Activated effector memory CD4-positive, alpha-beta T cell treated with Interleukin-2 at 50 U/mL for 16 hours (primary cell): Measurements from ENCODE around the gene PWP2.
A peak's percentile ranks its signal among the peaks of the same experiment; 100 is the strongest.
"Not testable (repeated sequence)": the region's sequence is repeated elsewhere in the genome, so short reads cannot be mapped to it uniquely, and the experiment has no call there.

Experiments used
- DNase-seq: peaks from one replicate; pipeline ENCODE4 v3.0.0-alpha.2; 2020

PWP2 gene

DNA sequence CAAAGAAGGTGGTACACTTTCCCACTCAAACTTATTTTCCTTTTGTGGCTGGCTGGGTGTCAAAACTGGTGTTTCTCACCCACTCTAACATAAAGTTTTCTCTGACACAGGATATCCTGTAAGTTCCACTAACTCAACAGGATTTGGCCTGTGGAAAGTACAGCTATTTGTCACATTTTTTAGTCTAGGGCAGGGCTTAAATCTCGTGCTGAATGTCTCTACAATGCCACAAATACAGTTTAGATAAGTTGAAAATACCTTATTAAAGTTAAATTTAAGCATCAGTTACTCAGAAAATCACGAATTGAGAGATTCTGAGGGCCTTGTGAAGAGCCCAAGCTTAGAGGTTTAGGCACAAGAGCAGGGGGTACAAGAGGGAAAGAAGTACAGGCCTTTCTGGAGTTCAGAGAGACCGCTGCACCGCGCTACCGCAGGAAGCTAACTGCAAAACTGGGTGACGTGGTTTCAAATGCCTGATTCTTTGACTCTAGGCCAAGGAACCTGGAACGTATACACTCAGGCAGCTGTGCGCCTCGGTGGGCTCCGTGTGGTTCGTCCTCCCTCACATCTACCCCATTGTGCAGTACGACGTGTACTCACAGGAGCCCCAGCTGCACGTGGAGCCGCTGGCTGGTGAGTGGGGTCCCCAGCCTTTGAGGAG, 23.4 kb upstream of the PWP2 start:
- DNase-seq = peak; percentile 52

DNA sequence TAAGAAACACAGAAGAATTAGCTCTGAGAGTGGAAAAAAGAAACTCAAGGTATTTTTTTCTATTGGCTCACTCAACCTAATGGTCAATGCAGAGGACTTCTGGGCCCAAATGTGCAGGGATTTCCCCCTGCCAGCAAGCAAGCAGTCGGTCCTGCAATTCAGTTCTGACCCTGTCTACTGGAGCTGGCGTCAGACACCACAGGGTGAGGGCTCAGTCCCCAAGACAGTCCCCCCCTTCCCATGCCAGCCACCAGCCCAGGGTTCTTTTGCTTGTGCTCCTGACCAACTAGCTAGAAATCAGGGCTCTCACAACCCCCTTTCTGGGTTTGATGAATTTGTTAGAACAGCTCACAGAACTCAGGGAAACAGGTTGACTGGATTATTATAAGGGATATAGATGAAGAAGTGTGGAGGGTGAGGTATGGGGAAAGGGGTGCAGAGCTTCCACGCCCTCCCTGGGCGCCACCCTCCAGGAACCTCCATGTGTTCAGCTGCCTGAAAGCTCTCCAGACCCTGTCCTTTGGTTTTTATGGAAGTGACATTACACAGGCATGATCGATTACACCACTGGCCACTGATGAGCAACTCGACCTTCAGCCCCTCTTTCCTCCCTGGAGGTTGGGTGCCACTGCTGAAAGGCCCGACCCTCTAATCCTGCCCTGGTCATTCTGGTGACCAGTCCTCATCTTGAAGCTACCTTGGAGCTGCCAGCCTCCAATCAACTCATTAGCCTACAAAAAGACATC, 22.5 kb upstream of the PWP2 start:
- DNase-seq = no peak

DNA sequence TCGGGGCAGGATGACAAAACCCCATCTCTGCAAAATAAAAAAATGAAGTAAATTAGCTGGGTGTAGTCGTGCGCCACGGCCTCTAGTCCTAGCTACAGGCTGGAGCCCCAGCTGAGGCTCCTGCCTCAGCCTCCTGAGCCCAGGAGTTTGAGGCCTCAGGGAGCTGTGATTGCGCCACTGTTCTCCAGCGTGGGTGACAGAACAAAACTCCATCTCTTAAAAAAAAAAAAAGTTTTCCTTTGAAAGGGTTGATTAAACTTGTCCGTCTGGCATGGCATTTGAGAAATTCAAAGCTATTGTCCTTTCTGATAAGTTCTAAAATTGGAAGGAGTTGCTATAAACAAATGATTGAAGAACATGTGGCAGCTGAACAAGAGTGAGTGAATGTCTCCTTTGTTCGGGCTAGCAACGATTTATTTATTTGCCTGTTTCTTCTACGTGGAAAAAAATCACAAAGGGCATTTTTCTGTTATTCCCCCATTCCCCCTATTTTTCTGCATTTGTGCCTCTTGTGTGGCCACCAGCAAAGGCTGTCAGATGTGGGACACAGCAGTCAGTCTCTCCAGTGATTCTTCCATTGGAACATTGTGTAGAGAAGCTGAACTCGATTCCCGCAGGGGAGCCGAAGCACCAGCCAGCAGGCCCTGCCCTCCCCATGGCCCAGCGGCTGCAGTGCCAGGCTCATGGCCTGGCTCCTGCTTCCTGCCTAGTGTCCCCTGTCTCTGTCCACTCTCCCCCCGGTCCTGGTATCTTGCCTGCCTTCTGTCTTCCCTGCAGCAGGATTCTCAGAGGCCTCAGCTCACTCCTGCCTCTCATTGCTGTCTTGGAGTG, 21.5 kb upstream of the PWP2 start:
- no peak for DNase-seq

DNA sequence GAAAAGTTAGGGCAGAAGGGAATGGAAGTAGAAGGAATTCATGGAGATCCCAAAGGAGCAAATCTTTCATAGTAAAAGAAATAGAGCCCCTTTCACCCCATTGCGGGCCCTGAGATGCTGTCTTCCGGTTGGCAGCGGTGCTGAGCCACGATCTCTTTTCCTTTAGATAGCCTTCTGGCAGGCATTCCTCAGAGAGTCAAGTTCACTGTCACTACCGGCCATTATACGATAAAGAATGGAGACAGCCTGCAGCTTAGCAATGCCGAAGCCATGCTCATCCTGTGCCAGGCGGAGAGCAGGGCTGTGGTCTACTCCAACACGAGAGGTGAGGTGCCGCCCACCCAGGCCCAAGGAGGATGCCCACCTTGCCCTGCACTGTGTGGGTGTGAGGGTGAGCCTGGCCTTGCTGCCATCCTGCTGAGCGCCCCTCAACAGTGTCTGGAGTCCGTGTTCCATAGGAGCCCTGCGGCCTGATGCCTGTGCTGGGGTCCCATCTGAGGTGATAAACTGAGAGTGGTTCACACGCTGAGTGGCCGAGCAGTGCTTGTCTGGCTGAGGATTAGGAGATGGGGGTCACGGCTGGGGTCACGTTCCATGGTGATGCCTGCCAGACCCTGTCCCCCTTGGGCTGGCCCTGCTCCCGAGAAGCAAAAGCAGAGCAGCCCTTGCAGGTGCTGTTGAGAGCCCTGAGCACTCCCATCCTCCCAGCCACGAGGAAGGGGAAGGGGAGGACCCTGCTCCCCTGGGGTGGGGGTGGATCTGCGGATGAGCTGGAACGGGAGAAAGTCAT, 20.4 kb upstream of the PWP2 start:
- no peak for DNase-seq

DNA sequence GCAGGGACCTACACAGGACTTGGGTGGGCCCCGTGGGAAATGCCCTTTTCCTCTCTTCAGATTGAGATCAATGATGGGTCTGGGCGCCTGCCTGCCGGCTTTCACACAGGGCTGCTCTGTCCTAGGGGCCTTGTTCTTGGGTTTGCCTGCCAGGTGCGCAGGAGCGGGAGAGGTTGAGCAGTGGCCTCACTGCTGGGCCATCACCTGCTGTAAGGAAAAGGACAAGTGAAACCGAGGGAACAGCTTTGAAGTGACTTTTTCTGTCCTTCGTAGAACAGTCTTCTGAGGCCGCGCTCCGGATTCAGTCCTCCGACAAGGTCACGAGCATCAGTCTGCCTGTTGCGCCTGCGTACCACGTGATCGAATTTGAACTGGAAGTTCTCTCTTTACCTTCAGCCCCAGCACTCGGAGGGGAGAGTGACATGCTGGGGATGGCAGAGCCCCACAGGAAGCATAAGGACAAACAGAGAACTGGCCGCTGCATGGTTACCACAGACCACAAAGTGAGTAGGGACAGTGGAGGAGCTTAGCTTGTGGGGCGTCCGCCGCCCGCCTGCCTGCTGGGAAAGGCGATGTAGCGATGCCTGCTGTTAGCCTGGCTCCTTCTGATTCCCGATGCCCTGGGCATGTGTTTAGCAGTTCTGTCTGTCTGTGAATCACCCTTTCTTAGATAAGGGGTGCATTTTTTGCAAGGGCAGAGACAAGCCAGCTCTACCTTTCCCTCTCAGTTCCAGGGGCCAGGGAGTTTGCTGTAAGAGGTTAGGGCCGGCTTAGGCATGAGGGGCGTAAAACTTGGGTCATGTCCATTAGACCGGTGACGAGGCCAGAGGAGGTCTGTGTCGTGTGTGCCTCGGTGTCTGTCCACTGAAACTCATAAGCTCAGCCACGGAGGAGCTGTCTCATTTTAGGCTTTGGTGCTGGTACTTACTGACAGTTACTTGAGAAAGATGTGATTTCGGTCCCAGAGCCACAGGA, 19.5 kb upstream of the PWP2 start:
- no peak for DNase-seq

DNA sequence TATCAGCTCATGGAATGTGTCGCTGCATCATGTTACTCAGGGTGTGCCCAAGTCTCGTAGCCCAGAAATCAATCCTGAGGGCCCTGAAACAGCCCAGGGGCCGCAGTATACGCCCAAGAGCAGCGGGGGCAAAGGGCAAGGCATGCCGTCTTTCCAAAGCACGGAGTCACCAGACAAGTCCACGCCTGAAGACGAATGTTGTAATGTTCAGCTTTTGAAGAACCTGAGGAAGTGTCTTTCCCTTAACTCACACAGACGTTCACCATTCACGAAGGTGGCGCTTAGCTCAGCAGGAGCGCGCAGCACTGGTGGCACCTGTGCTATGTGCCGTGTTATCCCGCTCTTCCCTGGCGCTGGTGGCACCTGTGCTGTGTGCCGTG, 18.8 kb upstream of the PWP2 start:
- DNase-seq = no peak

DNA sequence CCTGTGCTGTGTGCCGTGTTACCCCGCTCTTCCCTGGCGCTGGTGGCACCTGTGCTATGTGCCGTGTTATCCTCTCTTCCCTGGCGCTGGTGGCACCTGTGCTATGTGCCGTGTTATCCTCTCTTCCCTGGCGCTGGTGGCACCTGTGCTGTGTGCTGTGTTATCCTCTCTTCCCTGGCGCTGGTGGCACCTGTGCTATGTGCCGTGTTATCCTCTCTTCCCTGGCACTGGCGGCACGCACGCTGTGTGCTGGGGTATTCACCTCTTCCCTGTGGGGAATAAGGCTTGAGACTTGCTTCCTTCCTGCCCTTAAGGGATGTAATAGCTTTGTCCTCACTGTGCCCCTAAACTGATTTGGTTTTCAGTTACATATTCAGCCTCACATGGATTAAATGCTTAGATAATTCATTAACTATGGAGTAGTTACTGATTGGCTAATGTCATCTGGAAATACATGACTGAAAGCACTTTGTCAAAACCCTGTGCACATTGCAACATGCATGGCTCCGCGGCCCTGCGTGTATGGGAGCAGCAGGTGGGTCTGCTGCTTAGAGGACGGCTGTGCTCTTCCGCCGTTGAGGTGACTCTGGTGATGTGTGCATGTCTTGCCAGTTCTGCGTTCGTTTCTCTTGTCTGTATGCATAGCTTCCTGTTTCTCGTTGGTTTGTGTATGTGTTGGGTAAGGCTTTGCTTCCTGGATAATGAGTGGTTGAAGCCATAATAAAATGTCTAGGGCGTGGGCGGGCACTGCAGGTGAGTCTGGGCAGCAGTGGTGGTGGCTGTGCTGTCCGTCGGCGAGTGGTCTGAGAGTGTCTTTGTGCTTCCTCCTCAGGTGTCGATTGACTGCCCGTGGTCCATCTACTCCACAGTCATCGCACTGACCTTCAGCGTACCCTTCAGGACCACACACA, 17.9 kb upstream of the PWP2 start:
- DNase-seq = peak; percentile 41

DNA sequence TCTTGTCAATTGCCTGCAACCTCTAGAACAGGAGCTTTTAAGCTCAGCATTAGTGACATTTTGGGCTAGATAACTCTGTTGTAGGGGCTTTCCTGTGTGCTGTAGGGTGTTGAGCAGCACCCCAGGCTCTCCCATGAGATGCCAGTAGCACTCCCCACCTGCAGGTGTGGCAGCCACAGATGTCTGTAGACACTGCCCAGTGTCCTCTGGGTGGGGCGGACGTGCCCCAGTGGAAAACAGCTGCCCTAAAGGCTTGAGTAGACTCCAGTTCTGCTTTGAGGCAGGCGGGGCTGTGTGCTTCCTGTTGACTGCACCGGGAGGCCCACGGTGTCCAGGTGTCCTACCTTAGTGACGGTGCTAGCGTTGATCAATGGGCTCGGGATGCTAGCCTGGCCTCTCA, 16.9 kb upstream of the PWP2 start:
- no peak for DNase-seq

DNA sequence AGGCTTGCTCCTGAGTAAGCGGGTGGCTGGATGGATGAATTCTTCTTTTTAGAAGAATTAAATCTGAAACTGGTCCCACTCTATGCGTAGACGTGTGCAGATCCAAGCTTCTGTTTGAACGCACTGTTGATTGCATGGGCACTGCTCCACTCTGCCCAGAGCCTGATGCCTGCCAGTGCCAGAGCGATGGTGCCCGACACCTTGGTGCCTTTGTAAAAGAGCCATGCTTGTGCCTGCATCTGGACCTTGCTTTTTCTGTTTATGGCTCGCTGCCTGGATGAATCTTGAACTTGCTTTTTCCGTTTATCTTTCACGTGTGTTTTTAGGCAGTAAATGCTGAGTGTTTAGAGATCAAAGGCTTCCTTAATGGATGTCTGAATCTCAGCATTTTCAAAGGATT, 15.0 kb upstream of the PWP2 start:
- no peak for DNase-seq

DNA sequence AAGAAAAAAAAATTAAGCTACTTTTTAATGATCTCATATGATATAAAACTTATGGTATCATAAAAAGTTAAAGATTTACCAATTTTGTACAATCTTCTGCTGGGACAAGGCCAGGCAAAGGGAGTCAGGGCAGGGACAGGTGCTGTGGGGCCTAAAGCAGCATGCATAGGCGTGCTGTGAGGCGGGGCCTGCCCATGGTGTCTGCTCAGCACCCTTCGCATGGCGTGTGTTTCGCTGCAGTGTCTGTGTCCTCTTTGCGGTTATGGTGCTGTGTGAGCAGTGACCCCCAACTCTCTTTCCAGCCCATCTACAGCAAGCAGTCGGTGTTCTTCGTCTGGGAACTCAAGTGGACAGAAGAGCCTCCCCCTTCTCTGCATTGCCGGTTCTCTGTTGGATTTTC, 13.4 kb upstream of the PWP2 start:
- no peak for DNase-seq

DNA sequence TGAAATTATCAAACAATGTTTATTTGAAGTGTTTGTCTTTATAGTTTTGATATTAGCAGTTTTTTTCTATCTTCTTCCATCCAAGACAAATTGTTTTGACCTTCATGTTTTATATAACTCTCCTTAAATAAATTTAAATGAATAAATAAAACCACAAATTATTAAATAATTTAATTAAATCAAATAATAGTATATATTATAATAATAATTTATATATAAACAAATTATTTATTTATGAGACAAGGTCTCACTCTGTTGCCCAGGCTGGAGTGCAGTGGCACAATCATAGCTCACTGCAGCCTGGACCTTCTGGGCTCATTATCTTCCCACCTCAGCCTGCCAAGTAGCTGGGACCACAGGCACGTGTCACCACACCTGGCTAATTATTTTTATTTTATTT, 12.4 kb upstream of the PWP2 start:
- DNase-seq = no peak

DNA sequence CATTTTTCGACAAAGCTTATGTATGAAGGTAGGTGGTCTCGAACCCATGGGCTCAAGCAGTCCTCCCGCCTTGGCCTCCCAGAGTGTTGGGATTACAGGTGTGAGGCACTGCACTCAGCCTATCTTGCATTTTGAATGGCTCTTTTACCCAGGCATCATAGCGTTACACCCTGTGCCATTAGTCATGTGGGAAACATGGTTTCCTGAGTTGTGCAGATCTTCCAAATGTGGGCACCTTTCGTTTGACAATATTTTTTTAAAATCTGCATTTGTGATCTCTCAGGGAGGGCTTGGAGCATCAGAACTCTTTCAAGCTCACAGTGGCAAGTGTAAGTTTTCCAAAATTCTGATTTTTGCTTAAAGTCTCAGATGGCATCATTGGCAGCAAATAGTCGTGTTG, 8.7 kb upstream of the PWP2 start:
- DNase-seq = not testable (repeated sequence)

DNA sequence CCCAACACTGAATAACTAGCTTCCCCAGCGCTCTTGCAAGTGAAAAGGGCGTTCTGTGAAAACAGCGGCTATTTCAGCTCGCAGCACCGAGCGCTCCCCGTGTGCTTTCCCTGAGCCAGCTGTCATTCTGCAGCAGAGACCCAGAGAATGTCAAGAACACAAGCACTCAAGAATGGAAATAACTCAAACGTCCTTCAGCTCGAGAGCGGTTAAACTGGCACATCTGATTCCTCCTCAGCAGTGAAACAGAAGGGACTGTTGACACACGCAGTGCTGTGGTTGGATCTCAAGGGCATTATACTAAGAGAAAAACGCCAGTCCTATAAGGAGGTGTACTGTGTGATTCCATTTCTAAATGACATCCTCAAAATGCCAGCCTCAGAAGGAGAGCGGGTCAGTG, 8.2 kb upstream of the PWP2 start:
- DNase-seq = not testable (repeated sequence)

DNA sequence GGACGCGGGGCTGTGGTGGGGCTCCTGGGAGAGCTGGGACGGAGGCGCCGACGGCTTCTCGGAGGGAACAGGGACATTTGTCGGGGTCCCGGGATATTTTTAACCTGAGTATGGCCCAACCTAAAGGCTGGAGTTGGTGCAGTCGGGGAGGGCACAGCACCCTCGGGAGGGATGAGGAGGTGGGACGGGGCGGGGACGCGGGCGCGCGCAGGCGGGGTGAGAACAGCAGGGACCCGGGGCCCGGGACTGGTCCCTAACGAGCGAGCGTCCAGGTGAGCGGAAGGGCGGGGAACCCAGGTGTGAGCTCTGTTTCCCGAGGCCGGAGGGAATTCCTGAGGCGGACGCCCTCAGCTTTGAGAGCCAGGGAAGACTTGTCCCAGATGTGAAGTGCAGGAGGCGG, 390 bp downstream of the PWP2 start:
- DNase-seq = not testable (repeated sequence)

DNA sequence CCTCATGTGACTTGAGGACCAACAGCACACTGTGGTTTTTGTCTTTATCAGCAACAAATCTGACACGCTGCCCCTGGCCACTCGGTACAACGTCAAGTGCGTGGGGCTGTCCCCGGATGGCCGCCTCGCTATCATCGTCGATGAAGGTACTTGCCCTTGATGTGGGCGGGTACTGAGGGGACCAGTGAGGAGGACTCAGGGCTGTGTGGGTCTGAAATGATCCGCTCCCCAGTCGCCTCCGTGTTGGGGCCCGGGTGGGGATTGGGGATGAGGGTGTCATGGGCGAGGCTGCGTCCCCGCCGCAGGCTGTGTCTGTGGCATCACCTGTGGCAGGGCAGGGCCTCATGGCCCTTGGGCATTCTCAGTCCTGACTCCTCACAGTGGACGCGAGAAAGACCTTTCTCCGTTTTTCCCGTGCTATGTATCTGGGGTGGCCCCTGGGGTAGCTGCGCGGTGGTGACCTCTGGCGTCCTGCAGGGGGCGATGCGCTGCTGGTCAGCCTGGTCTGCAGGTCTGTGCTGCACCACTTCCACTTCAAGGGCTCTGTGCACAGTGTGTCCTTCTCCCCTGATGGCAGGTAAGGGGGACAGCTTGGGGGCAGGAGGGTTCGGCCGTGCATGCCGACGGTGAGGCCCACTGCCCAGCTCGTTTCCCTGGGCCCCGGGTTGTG, 6.6 kb downstream of the PWP2 start:
- not testable (repeated sequence) for DNase-seq

DNA sequence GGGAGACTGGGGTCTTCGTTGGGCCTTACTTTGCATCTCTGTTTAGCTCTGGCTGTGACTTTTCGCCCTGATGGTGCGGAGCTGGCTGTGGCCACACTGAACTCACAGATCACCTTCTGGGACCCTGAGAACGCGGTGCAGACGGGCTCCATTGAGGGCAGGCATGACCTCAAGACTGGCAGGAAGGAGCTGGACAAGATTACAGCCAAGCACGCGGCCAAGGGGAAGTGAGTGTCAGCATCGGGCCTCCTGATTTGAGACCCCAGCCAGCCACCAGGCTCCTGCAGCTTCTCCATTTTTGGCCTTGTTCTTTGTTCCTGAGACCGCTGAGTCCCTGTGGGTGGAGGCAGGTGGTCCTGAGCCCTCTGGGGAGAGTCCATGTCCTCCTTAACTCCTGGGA, 14.9 kb downstream of the PWP2 start:
- not testable (repeated sequence) for DNase-seq

DNA sequence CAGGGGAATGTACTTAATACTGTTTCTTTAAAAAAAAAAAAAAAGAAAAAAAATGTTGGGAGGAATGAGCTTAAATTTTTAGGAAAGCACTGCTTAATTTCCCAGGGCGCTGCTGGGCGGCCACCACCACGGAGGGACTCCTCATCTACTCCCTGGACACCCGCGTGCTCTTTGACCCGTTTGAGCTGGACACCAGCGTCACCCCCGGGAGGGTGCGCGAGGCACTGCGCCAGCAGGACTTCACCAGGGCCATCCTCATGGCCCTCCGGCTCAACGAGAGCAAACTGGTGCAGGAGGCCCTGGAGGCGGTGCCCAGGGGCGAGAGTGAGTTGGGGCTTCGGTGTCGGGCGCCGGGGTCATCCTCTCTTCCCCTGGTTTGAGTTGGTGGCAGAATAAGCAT, 20.6 kb downstream of the PWP2 start:
- not testable (repeated sequence) for DNase-seq

DNA sequence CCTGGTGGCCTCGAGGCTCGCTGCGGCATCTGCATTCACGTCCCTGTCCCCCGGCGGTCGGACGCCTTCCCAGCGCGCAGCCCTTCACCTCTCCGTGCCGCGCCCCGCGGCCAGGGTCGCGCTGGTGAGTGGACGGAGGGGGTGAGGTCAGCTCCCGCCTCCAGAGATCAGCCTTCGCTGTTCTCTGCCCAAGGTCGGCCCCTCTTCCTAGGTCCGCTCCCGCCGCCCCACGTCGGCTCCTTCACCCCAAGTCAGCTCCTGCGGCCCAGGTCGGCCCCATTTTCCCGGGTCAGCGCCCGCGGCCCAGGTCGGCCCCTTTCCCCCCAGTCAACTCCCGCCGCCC, 26.5 kb downstream of the PWP2 start:
- not testable (repeated sequence) for DNase-seq

DNA sequence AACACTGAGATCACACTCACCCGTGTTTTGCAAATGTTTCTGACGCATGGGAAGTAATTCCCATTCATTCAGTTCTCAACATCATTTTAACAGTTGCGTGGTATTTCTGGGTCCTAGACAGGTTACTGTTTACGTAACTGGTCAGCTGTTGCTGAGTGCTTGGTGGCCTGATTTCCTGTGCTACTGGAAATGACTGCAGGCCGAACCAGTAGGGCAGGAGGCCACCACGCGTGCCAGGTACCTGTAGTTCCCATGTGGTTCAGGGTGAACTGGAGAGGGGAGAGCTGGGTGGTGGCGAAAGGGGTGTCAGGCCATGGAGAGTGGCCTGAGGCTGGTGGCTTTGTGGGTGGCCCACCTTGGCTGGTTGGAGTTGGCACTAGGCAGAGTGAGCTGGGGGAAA, 27.5 kb downstream of the PWP2 start:
- DNase-seq = not testable (repeated sequence)

DNA sequence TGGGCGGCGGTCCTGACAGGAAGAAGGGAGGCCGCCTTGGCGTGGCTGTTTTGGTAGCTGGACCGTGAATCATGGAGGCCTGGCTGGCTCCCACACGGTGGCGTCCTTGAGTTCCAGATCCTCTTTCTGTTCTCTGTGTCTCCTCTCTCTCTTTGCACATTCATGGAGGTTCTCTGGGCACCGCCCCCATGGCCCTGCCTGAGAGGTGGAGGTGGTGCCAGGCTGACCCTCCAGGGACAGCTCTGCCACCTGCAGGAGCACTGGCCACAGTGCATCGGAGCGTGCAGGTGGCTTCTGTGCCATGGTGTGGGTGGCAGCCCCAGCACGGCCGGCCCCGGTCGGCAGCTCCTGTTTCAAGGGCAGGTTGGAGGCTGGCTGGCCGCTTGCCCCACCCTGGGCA, 30.8 kb downstream of the PWP2 start:
- not testable (repeated sequence) for DNase-seq
